GM19351 (cell line): Measurements from ENCODE around the gene FTL.

Source experiments
- ATAC-seq: cut with Tn5 transposase; IDR thresholded peaks from one replicate; pipeline ENCODE4 v1.9.1; 2021; ENCODE audit warnings: mild to moderate bottlenecking, moderate library complexity; ENCODE audit not compliant: unreplicated experiment

FTL gene

DNA sequence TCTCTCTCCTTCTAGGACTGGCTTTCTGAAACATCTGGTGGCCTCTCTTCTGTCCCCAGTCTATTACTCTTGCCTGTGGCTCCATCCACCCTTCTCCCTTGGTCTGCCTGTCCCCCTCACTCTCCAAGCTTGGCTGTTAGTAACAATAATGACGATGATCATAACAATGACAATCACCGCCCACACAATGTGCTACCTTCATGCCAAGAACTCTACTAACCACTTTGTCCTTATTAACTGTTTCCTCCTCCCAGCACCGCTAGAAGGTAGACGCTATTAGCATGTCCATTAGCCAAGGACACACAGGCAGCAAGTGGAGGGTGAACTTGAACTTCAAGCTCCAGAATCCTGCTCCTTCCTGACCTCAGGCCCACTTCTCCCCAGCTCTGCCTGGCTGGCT is 25.3 kb downstream of the FTL start:
- no peak for ATAC-seq

DNA sequence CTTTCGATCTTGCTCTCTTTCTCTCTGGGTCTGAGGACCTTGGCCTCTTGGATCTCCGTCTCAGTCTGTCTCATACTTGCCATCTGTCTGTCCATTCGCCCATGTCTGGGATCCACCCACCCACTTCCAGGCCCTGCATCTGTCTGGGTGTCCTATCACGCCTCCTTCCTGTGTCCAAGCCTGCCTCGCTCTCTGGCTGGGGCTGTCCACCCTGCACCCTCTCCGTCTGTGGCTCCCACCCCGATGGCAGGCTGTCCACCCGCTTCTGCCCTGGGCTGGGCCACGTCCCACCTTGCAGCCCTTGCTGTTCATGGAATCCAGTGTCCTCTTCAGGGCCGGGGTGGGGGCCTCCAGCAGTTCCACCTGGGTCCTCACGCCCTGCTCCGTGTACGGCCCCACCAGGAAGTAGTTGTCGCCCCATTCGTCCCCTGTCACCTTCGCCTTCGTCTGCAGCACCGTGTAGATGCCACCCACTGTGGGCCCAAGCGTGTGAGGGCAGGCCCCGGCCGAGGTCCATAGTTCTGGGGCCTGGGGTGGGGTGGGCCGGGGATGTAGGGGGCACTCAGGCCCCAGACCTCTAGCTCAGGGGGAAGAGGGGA is 26.0 kb downstream of the FTL start:
- no peak for ATAC-seq

DNA sequence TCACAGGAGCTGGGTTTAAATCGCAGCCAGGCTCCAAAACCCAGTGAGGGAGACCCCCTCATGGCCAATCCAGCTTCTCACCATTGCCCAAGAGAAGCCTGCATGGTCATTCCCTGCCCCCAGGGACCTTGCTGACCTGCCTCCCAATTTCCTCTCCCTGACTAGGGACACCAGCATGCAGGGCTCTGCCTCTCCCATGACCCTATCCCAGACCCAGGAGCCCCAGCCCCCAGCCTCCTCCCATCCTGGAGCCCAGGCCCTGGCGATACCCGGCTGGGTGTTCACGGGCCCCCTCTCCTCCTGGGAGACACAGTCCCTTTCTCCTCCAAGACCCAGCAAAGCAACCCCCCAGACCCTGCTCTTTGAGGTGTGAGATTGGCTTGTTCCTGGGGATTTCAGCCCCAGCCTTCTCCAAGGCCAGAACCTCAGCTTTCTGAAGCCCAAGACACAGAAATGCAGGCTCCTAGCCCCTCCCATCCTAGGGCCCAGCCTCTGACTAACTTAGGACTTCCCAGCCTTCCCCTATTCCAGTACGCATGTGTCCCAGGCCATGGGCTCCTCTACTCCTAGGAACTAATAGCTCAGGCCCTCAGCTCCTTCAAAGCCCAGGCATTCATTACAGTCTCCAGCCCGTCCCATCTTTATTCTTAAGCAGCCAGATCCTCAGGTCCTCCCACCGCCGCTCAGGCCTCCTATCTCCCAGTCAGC is 26.9 kb downstream of the FTL start:
- ATAC-seq, result no peak

DNA sequence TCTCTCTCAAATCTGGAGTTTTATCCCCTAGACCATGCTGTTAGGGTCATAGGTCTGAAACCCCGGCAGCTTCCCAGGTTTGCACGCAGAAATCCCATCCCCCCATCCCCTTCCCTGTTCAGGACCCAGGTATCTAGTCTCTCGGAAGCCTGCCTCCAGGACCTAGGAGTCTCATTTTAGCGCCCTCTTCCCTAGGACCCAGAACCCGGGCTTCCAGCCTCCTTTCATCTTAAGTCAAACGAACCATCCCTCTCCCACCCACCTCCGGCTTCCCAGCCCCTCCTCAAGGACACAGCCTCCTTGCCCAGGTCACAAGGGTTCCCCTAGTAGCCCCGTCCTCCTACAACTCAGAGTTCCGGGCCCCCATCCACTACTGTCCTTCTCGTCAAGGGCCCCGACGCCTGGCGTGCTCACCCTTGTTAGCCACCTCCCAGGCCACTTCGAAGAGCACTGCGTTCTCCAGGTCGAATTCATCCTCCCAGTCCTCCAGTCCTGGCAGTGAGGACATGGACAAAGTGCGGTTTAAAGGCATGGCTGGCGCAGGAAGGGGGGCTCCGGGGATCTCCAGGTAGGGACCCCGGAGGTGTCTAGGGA is 27.6 kb downstream of the FTL start:
- no peak for ATAC-seq

DNA sequence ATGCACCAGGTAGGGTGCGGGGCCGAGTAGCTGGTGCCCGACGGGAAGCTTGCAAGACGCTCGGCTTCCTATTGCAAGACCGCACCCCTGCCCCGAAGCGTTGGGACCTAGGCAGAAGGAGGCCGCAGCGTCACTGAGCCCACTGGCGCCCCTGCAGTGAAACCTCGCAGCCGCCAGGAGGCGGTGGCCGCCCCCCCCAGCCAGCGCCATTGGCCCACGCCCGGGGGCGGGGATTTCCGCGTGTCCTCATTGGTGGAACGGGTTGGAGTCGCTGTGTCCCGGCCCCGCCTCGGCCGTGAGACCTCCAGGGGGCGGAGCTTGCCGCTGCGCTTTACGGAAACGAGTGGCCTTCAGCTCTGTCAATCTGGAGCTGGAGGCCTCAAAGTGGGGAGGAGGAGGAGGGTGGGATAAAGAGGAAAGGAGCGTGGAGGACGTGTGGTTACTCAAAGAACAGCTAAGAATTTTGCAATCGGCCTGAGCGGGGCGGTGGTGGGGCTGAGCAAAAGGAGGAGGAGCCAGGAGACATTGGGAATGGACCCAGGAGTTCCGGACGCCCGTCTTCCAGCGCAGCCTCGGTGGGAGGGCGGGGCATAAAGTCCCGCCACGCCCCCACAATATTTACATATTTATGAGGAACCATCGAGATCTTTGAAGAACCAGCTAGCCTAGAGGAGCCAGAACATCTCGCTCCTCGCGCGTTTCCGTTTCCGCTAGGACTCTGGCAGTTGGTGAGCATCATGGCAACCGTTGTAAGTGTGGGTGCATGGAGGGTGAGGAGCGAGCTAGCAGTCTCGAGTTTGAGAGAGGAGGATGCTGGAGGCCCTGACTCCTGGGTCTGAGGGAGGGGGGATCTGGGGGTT is 28.3 kb downstream of the FTL start, which contains the start of the genes GYS1 and RUVBL2:
Gene GYS1 (minus strand): TSS at position 135 of the 860 bp plus-strand sequence. CDS start 197 bp downstream, outside the sequence.
Gene RUVBL2 (plus strand): TSS at position 713 of the 860 bp plus-strand sequence. CDS start 25 bp downstream, at position 738.
- peak; percentile 88 for ATAC-seq

DNA sequence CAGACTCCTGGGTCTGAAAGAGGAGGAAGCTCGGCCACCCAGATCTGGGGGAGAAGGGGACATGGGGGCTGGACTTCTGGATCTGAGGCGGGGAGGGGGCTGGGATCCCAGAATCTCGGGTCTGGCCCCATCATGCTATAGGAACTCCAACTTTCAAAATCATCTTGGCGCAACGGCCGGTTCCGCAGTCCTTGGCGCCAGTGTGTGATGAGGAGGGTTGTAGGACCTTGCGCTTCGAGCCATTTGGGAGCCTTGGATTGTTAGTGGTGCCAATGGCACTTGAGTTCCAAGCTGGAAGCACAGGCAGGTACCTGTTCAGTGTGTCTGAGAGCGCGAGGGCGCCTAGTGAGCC is 28.9 kb downstream of the FTL start:
- ATAC-seq, result no peak

DNA sequence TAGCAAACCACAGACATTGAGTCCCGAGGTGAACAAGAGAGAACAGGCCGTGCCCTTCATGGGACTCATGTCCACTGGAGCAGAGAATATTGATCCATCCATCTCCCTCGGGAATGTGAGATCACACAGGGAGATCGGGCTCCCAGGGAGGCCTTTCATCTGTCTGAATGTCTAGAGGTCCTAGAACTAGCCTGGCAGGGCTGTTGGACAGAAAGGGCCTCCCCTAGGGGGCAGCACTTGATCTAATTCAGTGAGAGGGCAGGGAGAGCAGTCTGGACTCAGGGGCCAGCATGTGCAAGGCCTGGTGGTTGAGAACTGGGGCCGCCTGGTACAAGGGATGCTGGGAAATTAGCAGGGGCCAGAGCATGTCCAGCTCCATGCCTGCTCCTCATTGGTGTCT is 32.9 kb downstream of the FTL start:
- no peak for ATAC-seq

DNA sequence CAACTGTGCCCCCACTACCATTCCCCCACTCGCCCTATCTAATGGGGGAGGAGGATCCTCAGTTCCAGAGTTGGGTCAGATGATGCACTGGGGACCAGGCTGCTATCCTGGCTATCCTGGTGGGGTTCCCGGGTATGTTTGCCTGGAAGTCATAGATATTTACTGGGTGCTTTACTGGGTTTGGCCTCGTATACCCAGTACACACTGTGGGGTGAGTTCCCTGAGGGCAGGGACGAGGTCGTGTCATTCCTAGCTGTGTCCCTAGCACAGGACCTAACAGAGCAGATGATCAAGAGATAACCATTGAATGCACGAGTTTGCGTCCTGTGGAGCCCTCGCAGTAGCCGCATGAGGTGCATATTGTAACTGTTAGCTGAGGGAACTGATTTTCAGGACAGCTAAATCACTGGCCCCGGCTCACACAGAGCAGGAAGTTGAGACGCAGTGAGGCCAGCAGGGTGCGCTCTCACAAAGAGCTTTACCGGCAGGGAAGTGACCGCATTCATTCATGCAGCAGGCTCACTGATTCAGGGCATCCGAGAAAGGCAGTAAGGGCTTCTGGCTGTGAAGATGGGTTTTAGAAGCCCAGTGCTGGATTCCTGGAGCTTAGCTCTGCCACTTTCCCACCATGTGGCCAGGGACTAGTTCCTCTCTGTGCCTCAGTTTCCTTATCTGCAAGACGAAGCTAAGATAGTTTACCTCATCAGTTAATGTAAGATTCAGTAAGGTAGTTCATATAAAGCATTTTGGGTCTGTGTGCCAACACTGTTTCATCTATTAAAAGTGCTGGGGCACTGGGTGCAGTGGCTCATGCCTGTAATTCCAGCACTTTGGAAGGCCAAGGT is 34.6 kb downstream of the FTL start:
- ATAC-seq, result no peak

DNA sequence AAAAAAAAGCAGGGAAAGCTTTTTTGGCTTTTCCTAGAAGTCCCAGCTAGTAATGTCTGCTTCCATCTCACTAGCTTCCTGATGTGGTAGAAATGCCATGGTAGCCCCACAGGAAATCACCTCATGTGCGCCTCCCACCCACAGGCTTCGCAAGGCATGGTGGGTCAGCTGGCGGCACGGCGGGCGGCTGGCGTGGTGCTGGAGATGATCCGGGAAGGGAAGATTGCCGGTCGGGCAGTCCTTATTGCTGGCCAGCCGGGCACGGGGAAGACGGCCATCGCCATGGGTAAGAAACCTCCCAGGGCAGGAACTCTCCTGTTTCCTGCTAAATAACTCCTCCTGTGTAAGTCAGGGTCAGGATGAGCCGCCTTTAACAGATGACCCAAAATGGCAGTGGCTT is 39.0 kb downstream of the FTL start:
- no peak for ATAC-seq

DNA sequence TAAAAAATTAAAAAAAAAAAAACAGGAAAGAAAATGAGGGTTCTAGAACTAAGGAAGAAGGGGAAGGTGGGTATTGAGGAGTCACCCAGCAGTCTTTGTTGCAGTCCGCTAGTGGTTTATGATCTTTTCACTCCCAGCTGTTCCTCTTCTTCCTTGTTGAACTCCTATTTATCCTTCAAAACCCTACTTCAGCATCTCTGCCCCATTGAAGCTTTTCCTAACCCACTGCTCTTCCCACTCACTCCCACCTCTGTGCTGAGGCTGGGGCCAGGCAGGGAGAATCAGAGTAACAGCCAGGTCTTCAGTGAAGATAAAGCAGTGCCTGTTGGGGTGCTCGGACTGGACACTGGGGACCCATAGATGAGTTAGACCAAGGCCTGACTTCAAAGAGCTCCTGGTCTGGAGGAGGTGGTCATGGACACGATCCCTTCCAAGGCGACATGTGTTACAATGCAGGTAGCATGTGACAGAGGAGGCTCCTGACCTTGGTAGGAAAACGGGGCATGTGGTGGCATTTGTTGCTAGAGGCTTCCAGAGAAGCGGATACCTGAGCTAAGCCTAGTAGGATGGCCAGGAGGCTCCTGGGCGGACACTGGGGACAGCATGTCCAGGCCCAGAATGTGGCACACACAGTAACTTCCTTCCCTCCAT is 40.0 kb downstream of the FTL start:
- ATAC-seq, result no peak

DNA sequence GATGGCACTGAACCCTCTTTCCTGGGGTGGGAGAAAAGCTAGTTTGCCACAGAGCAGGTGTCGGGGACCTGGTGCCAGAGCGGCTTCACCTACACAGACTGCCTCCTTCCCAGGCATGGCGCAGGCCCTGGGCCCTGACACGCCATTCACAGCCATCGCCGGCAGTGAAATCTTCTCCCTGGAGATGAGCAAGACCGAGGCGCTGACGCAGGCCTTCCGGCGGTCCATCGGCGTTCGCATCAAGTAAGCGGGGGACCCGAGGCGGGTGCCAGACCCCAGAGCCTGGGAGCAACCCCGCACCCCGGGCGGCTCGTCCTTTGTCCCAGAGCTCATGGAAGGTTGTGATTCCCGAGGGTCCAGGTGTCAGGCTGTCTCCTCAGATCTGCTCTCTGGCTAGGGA is 41.8 kb downstream of the FTL start:
- no peak for ATAC-seq

DNA sequence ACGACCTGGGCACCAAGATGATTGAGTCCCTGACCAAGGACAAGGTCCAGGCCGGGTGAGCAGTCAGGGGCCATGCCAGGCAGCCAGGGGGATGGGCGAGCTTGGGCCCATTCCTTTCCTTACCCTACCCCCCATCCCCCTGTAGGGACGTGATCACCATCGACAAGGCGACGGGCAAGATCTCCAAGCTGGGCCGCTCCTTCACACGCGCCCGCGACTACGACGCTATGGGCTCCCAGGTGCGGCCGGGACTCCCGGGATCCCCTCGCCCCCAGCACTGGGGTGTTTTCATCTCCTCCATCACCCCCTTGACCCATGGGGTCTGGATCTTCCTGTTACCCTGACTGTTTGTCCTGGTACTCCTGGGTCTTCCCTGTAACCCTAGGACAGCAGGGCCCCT is 44.7 kb downstream of the FTL start:
- no peak for ATAC-seq

DNA sequence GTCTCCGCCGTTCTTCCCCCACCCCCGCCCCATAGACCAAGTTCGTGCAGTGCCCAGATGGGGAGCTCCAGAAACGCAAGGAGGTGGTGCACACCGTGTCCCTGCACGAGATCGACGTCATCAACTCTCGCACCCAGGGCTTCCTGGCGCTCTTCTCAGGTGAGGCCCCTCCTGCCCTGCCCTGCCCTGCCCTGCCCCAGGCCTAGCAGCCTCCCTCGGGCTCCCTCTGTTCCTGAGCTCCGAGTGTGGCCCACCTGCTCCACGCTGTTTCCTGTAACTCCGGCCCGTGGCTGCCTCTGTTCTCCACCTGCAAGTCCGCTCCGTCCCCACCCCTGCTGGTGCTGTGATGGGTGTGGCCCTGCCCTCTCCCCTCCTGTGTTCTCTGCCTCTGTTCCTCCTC is 45.3 kb downstream of the FTL start:
- no peak for ATAC-seq

DNA sequence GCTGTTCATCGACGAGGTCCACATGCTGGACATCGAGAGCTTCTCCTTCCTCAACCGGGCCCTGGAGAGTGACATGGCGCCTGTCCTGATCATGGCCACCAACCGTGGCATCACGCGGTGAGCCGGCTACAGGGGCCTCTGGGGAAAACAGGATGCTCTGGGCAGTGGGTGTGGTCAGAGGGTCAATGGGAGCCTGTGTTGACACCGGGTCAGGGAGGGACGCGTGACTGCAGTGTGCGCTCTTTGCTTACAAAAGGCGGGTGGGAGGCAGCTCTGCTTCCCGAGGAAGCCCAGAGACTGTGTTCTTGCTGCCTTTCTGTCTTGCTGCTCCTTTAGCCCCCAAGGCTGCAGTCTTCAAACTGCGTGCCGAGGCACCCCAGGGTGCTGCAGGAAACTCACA is 46.1 kb downstream of the FTL start:
- no peak for ATAC-seq

DNA sequence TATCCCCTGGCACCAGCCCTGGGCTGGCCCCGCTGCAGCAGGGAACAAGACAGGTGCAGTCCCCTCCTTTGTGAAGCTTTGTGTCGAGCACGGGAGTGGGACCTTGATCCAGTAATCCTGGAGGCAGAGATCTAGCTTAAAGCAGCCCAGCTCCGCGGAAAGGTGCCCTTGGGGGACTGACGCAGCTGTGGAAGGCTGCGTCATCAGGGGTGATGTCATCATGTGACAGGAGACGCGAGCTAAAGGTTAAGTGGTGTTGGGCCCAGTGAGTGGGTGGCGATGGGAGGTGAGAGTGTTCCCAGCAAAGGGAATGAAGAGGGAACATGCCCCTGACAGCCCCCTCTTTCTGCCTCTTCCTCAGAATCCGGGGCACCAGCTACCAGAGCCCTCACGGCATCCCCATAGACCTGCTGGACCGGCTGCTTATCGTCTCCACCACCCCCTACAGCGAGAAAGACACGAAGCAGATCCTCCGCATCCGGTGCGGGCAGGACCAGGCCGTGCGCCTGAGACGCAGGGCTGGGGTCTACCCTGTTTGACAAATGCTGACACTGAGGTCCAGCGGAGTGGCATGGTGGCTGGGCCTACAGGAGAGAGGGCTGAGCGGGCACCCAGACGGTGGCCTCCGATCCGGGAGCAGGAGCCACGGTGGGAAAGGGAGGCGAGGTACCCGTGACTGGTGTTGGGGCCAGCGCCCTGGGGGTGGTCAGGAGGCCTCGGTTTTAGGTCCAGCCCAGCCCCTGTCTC is 49.2 kb downstream of the FTL start:
- ATAC-seq, result no peak

DNA sequence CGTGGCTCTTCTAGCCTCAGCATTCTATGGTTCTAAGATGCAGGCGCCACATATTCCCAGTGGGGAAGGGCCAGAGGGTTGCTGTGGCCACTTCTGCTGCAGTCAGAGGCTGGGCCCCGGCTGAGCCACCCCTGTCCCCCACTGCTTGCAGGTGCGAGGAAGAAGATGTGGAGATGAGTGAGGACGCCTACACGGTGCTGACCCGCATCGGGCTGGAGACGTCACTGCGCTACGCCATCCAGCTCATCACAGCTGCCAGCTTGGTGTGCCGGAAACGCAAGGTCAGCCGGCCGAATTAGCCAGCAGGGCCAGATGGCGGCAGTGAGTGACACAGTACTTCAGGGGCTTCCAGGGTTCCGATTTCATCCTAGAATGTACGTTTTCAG is 49.8 kb downstream of the FTL start:
- ATAC-seq, result no peak

DNA sequence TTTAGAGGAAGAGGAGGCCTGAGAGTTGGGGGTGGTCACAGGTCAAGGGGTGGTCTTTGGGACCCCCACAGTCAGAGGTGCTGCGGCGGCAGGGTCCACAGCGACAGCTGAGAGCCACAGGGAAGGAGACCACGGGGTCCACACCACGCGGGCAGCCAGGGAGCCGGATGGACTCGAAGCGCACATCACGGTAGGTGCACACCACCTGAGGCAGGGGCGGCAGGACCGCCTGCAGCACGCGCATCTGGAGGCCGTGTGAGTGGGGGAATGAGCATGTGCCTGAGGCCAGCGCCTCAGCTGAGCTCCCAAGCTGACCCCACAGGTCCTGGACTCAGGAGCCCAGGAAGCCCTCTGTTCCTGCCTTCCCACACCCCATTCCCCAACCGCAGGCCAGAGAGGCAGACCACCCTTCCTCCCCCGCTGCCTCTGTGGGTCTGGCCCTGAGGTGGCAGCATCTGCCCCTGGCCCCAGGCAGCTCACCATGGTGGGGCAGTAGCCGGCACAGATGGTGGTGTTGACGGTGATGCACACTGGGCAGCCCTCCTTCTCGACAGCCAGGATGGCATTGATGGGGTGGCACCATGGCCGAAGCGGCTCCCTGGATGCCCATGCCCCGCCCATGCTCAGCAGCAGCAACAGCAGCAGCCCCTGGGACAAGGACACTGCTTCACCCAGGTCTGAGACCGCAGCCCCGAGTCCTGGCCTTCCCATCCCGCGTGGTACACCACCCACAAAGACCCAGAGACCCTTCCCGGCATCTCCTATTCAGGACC is 51.1 kb downstream of the FTL start:
- no peak for ATAC-seq
